HUES48 (cell line): Measurements from ENCODE around the gene CTNNA1.

Experiments used
- H3K27ac ChIP-seq: one replicate; pipeline ENCODE4 v1.7.0; 2013; ENCODE audit warnings: low read depth, low read length, inconsistent platforms
- H3K27me3 ChIP-seq: 2 replicates; pipeline ENCODE4 v1.6.1; 2013; ENCODE audit warnings: mild to moderate bottlenecking, low read length; ENCODE audit not compliant: control insufficient read depth, insufficient read depth
- H3K36me3 ChIP-seq: 2 replicates; pipeline ENCODE4 v1.6.1; 2013; ENCODE audit warnings: low read length; ENCODE audit not compliant: control insufficient read depth, insufficient read depth
- H3K4me1 ChIP-seq: 2 replicates; pipeline ENCODE4 v1.6.1; 2013; ENCODE audit warnings: mild to moderate bottlenecking, low read length; ENCODE audit not compliant: control insufficient read depth, insufficient read depth
- H3K4me3 ChIP-seq: 2 replicates; pipeline ENCODE4 v1.5.1; 2013; ENCODE audit warnings: mild to moderate bottlenecking, low read depth, low read length
- H3K9ac ChIP-seq: 2 replicates; pipeline ENCODE4 v1.6.1; 2013; ENCODE audit warnings: mild to moderate bottlenecking, low read depth, low read length, moderate library complexity
- H3K9me3 ChIP-seq: 2 replicates; pipeline ENCODE4 v1.6.1; 2013; ENCODE audit warnings: low read length; ENCODE audit not compliant: control insufficient read depth, insufficient read depth

CTNNA1 gene

GRCh38 chr5:138933522-138934290 is 180.5 kb downstream of the CTNNA1 start:
- Histone ChIP-seq H3K4me3 (no peak overlapping the region), H3K36me3 (peaks cover 66% of the 10 kb centered on the region), H3K27ac (no peak overlapping the region)

DNA sequence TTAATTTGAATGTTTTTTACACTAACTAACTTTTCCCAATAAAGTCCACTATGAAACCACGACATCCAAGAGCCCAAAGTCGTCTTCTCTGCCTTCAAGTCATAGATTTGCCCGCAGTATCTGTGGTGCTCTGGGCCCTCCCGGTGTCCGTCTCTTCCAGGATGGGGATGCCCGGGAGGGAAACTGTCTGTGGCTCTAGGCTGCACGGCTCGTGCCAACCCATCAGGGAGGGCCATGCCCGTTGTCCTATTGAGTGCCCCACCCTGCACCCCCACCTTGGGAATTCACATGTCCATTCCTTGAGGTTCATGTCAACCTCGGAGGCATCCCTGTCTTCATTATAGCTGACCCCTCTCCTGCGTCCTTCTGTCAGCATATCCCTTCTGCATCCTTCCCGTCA is 181.7 kb downstream of the CTNNA1 start:
- Histone ChIP-seq H3K4me3 (no peak overlapping the region), H3K27ac (no peak overlapping the region), H3K27me3 (no peaks in the 10 kb centered on the region), H3K9me3 (no peaks in the 10 kb centered on the region), H3K36me3 (peaks cover 53% of the 10 kb centered on the region), H3K4me1 (peaks cover 11% of the 10 kb centered on the region), H3K9ac (no peak overlapping the region)

More at GRCh38 chr5:138933522-138934290, 180.5 kb downstream of the CTNNA1 start:
- Histone ChIP-seq H3K9ac (no peak overlapping the region), H3K9me3 (no peaks in the 10 kb centered on the region), H3K27me3 (no peaks in the 10 kb centered on the region), H3K4me1 (peaks cover 11% of the 10 kb centered on the region)

DNA sequence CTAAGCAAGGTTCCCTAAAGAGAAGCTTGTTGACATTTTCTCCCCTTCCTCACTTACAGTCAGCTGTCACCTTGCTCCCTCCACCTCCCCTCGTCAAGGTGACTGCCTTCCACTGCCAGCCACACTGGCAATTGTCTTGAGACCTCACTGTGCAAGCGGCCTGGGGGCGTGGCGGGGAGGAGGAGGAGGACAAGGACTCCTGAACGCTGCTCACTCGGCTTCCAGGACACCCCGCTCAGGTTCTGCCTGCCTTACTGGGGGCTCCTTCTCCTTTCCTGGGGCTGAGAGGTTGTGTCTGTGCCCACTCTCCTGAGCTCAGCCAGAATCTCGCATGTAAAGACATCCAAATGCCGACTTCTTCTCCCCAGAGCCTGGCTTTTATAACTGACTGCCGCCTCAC is 182.2 kb downstream of the CTNNA1 start:
- no peak overlapping the region for H3K27ac ChIP-seq
- no peak overlapping the region for H3K9ac ChIP-seq
- peaks cover 48% of the 10 kb centered on the region for H3K36me3 ChIP-seq
- no peak overlapping the region for H3K4me3 ChIP-seq
- peaks cover 11% of the 10 kb centered on the region for H3K4me1 ChIP-seq
- no peaks in the 10 kb centered on the region for H3K27me3 ChIP-seq
- no peaks in the 10 kb centered on the region for H3K9me3 ChIP-seq

DNA sequence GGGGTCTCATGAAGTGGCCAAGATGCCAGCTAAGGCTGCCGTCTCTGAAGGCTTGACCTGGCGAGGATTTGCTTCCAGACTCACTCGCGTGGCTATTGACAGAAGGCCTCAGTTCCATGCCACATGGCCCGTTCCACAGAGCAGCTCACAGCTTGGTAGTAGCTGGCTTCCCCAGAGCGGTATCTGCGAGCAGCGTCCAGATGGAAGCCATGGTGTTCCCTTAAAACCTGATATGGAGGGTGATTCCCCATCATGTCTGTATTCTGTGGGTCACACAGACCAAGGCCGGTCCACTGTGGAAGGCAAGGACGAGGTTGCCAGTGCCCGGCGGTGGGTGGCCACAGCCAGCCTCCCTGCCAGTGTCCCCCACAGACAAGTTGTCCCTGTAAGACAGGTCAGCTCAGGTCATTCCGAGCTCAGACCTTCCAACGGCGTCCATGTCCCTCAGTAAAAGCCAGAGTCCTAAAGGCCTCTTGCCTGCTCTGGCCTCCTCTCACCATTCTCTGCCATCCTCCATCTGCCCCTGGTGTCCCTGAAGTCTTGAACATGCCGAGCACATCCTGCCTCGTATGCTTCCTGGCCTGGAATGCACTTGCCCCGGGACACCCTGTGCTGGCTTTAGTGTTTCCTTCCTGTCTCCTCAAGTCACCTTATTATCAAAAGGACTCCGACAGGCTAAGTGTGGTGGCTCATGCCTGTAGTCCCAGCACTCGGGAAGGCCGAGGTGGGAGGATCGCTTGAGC is 183.2 kb downstream of the CTNNA1 start:
- Histone ChIP-seq H3K36me3 (peaks cover 39% of the 10 kb centered on the region), H3K9ac (no peak overlapping the region), H3K27me3 (no peaks in the 10 kb centered on the region), H3K4me3 (no peak overlapping the region), H3K27ac (no peak overlapping the region), H3K9me3 (no peaks in the 10 kb centered on the region), H3K4me1 (peaks cover 11% of the 10 kb centered on the region)

DNA sequence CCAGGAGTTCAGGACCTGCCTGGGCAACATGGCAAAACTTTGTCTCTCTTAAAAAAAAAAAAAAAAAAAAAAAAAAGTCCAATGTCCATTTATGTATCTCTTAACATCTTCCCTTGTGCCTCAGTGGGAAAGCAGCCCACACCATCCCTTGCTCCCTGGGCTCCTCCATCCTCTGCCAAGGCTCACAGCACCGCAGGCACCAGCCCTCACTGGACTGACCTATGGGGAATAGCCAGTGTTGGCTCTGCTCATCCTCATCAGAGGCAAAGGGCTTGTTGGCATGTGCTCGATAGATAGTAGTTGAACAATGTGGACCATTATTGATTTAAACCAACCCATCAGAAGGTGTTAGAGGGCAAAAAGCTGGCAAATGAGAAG is 183.7 kb downstream of the CTNNA1 start:
- Histone ChIP-seq H3K27me3 (no peaks in the 10 kb centered on the region), H3K36me3 (peaks cover 33% of the 10 kb centered on the region)

GRCh38 chr5:138937392-138938387 is 184.5 kb downstream of the CTNNA1 start:
- H3K27me3 ChIP-seq: no peaks in the 10 kb centered on the region
- peaks cover 26% of the 10 kb centered on the region for H3K36me3 ChIP-seq
- H3K9ac ChIP-seq: no peak overlapping the region

More for the DNA sequence above, 183.7 kb downstream of the CTNNA1 start:
- no peak overlapping the region for H3K9ac ChIP-seq
- H3K27ac ChIP-seq: no peak overlapping the region
- no peak overlapping the region for H3K4me3 ChIP-seq
- H3K4me1 ChIP-seq: peaks cover 11% of the 10 kb centered on the region
- H3K9me3 ChIP-seq: no peaks in the 10 kb centered on the region

DNA sequence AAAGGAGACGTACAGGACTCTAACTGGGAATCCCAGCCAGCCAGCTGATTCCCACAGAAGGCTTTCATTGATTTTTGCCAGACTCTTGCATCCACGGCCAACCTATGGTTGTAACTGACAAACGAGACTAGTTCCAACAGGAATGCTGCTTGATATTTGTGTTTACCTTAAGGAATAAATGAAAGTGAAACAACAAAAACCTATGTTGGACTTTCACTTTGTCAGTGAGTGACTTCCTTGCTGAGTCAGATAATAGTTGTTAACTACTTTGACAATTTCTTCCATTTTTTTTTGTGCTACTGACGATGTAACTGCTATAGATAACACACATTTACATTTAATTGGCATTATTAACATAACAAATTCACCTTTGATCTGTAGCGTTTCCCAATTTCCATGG is 185.3 kb downstream of the CTNNA1 start:
- Histone ChIP-seq H3K4me1 (peaks cover 11% of the 10 kb centered on the region), H3K9me3 (no peaks in the 10 kb centered on the region), H3K27me3 (no peaks in the 10 kb centered on the region), H3K36me3 (peaks cover 17% of the 10 kb centered on the region), H3K9ac (no peak overlapping the region), H3K4me3 (no peak overlapping the region), H3K27ac (no peak overlapping the region)

More at GRCh38 chr5:138937392-138938387, 184.5 kb downstream of the CTNNA1 start:
- Histone ChIP-seq H3K9me3 (no peaks in the 10 kb centered on the region), H3K4me3 (no peak overlapping the region), H3K27ac (no peak overlapping the region), H3K4me1 (peaks cover 11% of the 10 kb centered on the region)

DNA sequence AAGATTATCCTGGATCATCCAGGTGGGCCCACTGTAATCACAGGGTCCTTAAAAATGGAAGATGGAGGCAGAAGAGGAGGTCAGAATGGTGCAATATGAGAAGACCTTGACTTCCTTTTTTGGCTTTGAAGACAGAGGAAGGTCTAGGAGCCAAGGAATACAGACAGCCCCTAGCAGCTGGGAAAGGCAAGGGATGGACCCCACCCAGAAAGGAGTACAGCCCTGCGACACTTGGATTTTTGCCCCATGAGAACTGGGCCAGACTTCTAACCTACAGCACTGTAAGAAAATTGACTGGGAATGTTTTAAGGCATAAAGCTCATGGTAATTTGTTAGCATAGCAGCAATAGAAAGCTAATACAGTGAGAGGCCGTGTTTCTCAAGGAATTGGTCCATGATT is 188.8 kb downstream of the CTNNA1 start:
- Histone ChIP-seq H3K27ac (no peak overlapping the region), H3K4me3 (no peak overlapping the region), H3K4me1 (peaks cover 16% of the 10 kb centered on the region)

DNA sequence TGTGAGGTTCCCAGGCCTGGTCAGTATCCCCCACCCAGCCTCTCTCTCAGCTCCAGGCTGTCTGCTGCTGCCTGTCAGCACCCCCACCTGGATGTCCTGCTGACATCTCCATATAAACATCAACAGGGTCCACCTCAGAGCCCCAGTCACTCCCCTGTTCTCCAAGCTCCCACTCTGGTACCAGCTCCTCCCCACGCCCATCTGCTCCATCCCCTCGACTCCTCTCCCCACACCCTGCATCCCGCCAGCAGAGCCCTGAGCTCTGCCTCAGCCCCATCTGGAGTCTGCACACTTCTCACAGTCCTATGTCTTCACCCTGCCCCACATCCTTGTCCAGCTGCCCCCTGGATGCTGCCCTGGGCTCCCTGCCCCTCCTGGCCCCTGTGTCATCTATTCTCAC is 189.6 kb downstream of the CTNNA1 start:
- Histone ChIP-seq H3K4me1 (peaks cover 19% of the 10 kb centered on the region), H3K4me3 (no peak overlapping the region), H3K27ac (no peak overlapping the region), H3K36me3 (no peaks in the 10 kb centered on the region), H3K27me3 (no peaks in the 10 kb centered on the region), H3K9ac (no peak overlapping the region), H3K9me3 (no peaks in the 10 kb centered on the region)

More for the DNA sequence above, 188.8 kb downstream of the CTNNA1 start:
- H3K36me3 ChIP-seq: no peaks in the 10 kb centered on the region
- no peaks in the 10 kb centered on the region for H3K9me3 ChIP-seq
- H3K9ac ChIP-seq: no peak overlapping the region
- no peaks in the 10 kb centered on the region for H3K27me3 ChIP-seq

GRCh38 chr5:138943599-138944173 is 190.5 kb downstream of the CTNNA1 start:
- no peak overlapping the region for H3K9ac ChIP-seq
- H3K27me3 ChIP-seq: no peaks in the 10 kb centered on the region
- H3K27ac ChIP-seq: no peak overlapping the region
- peaks cover 20% of the 10 kb centered on the region for H3K4me1 ChIP-seq
- no peaks in the 10 kb centered on the region for H3K9me3 ChIP-seq
- H3K36me3 ChIP-seq: no peaks in the 10 kb centered on the region
- no peak overlapping the region for H3K4me3 ChIP-seq
